H1 (cell line): Measurements from ENCODE around the gene NRP2. TPM values are rescaled to one million over a fixed set of nuclear protein-coding genes. Genes with fewer than 3 reads are reported as not detected.

Experiments
- FOSL1 ChIP-seq: IDR thresholded peaks from 2 replicates; pipeline ENCODE4 v1.6.1; 2011; ENCODE audit warnings: mild to moderate bottlenecking, low read depth, low read length, moderate library complexity; ENCODE audit not compliant: insufficient read depth
- GTF2F1 ChIP-seq: IDR thresholded peaks from 2 replicates; pipeline ENCODE4 v1.6.1; 2012; ENCODE audit warnings: low read depth, low read length, improper control_type of control experiment, borderline replicate concordance
- KDM1A ChIP-seq: fragments of 200-600, 300-600 bp; sonication (generic); IDR thresholded peaks from 2 replicates; pipeline ENCODE4 v1.7.1; 2016; ENCODE audit warnings: mild to moderate bottlenecking, low read length, borderline replicate concordance
- KDM4A ChIP-seq: IDR thresholded peaks from one replicate; pipeline ENCODE4 v1.7.1; 2012; ENCODE audit warnings: low read depth, mild to moderate bottlenecking, moderate library complexity, low read length, inconsistent platforms; ENCODE audit not compliant: severe bottlenecking
- SIX5 ChIP-seq: IDR thresholded peaks from 2 replicates; pipeline ENCODE4 v1.6.1; 2011; ENCODE audit warnings: mild to moderate bottlenecking, low read depth, low read length
- SUZ12 ChIP-seq: fragments of 200-600 bp; sonication (generic); IDR thresholded peaks from 2 replicates; pipeline ENCODE4 v1.6.1; 2012; ENCODE audit warnings: mild to moderate bottlenecking, inconsistent platforms, low read length, moderate library complexity, mixed read lengths
- TAF7 ChIP-seq: optimal IDR thresholded peaks from 2 replicates; pipeline ENCODE3; 2011; ENCODE audit warnings: low read depth, mild to moderate bottlenecking, inconsistent platforms, low read length, moderate library complexity, borderline replicate concordance
- YY1 ChIP-seq: IDR thresholded peaks from 2 replicates; pipeline ENCODE4 v1.6.1; 2011; ENCODE audit warnings: low read depth, mild to moderate bottlenecking, low read length
- polyA plus RNA-seq, 7 experiments: library from polyadenylated mRNA; depleted of rRNA in 3 of 7; stranded (reverse) in 5 of 7; unstranded in 2 of 7; fragments of >200 nt in 5 of 7; fragments of 200-250 nt in 2 of 7; gene quantifications; 1 replicate in 5 of 7; 2 replicates in 1 of 7; 4 replicates in 1 of 7; pipeline versions ENCODE4 v1.2.1 to v1.2.3, GENCODE V29; 2011 to 2013; ENCODE audit warnings: missing spikeins in 2 of 7, mixed read lengths in 2 of 7
- total RNA-seq: library from RNA; stranded (reverse); fragmentation: NEBNext Ultra II Directional; extraction: Animal tissue kit (Norgen Biotek cat#: 25700); gene quantifications from 2 replicates; pipeline ENCODE4 v1.2.1, GENCODE V29; 2021
- TF ChIP-seq, protein P1 (sequence below): fragments of 300-600 bp; sonication (generic); IDR thresholded peaks from 2 replicates; pipeline ENCODE4 v1.7.1; 2012; ENCODE audit warnings: low read length, moderate library complexity, mild to moderate bottlenecking, inconsistent platforms; ENCODE audit not compliant: insufficient replicate concordance
- TF ChIP-seq, protein P2 (sequence below): IDR thresholded peaks from 2 replicates; pipeline ENCODE4 v1.6.1; 2011; ENCODE audit warnings: low read length, improper control_type of control experiment

The NRP2 gene
- total and polyA plus RNA-seq, 2 of the 8 experiments (the other 6 are each of a cell fraction or from before 2014, with no cell fraction given): 32.0 to 37.8 TPM

DNA sequence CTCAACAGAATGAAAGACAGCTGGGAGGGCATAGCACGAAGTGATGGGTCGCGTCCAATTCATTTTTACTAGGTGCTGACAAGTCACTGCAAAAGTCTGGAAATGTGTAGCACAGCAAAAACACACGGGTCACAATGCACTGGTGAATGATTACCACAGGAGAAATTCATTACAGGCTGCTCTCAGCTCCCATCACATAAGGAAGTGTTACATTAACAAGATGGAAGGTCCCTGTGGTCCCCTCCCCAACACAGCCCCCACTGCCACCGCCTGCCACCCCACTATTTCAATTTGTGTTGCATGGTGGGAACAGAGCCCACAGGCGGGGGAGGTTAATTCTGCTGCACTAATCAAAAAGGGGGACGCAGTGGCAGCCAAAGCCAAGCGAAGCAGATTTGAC is 122.8 kb downstream of the NRP2 start (continued):
- TF ChIP-seq, protein P1, sequence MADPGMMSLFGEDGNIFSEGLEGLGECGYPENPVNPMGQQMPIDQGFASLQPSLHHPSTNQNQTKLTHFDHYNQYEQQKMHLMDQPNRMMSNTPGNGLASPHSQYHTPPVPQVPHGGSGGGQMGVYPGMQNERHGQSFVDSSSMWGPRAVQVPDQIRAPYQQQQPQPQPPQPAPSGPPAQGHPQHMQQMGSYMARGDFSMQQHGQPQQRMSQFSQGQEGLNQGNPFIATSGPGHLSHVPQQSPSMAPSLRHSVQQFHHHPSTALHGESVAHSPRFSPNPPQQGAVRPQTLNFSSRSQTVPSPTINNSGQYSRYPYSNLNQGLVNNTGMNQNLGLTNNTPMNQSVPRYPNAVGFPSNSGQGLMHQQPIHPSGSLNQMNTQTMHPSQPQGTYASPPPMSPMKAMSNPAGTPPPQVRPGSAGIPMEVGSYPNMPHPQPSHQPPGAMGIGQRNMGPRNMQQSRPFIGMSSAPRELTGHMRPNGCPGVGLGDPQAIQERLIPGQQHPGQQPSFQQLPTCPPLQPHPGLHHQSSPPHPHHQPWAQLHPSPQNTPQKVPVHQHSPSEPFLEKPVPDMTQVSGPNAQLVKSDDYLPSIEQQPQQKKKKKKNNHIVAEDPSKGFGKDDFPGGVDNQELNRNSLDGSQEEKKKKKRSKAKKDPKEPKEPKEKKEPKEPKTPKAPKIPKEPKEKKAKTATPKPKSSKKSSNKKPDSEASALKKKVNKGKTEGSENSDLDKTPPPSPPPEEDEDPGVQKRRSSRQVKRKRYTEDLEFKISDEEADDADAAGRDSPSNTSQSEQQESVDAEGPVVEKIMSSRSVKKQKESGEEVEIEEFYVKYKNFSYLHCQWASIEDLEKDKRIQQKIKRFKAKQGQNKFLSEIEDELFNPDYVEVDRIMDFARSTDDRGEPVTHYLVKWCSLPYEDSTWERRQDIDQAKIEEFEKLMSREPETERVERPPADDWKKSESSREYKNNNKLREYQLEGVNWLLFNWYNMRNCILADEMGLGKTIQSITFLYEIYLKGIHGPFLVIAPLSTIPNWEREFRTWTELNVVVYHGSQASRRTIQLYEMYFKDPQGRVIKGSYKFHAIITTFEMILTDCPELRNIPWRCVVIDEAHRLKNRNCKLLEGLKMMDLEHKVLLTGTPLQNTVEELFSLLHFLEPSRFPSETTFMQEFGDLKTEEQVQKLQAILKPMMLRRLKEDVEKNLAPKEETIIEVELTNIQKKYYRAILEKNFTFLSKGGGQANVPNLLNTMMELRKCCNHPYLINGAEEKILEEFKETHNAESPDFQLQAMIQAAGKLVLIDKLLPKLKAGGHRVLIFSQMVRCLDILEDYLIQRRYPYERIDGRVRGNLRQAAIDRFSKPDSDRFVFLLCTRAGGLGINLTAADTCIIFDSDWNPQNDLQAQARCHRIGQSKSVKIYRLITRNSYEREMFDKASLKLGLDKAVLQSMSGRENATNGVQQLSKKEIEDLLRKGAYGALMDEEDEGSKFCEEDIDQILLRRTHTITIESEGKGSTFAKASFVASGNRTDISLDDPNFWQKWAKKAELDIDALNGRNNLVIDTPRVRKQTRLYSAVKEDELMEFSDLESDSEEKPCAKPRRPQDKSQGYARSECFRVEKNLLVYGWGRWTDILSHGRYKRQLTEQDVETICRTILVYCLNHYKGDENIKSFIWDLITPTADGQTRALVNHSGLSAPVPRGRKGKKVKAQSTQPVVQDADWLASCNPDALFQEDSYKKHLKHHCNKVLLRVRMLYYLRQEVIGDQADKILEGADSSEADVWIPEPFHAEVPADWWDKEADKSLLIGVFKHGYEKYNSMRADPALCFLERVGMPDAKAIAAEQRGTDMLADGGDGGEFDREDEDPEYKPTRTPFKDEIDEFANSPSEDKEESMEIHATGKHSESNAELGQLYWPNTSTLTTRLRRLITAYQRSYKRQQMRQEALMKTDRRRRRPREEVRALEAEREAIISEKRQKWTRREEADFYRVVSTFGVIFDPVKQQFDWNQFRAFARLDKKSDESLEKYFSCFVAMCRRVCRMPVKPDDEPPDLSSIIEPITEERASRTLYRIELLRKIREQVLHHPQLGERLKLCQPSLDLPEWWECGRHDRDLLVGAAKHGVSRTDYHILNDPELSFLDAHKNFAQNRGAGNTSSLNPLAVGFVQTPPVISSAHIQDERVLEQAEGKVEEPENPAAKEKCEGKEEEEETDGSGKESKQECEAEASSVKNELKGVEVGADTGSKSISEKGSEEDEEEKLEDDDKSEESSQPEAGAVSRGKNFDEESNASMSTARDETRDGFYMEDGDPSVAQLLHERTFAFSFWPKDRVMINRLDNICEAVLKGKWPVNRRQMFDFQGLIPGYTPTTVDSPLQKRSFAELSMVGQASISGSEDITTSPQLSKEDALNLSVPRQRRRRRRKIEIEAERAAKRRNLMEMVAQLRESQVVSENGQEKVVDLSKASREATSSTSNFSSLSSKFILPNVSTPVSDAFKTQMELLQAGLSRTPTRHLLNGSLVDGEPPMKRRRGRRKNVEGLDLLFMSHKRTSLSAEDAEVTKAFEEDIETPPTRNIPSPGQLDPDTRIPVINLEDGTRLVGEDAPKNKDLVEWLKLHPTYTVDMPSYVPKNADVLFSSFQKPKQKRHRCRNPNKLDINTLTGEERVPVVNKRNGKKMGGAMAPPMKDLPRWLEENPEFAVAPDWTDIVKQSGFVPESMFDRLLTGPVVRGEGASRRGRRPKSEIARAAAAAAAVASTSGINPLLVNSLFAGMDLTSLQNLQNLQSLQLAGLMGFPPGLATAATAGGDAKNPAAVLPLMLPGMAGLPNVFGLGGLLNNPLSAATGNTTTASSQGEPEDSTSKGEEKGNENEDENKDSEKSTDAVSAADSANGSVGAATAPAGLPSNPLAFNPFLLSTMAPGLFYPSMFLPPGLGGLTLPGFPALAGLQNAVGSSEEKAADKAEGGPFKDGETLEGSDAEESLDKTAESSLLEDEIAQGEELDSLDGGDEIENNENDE: no peak
- TF ChIP-seq TAF7 (no peak), YY1 (no peak), GTF2F1 (no peak), FOSL1 (no peak), KDM1A (no peak), SIX5 (no peak), KDM4A (no peak), SUZ12 (no peak)
- TF ChIP-seq, protein P2, sequence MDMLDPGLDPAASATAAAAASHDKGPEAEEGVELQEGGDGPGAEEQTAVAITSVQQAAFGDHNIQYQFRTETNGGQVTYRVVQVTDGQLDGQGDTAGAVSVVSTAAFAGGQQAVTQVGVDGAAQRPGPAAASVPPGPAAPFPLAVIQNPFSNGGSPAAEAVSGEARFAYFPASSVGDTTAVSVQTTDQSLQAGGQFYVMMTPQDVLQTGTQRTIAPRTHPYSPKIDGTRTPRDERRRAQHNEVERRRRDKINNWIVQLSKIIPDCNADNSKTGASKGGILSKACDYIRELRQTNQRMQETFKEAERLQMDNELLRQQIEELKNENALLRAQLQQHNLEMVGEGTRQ: no peak
